ENCODE measurements around the gene AHNAK2.
A peak's percentile ranks its signal among the peaks of the same experiment; 100 is the strongest.

DNA sequence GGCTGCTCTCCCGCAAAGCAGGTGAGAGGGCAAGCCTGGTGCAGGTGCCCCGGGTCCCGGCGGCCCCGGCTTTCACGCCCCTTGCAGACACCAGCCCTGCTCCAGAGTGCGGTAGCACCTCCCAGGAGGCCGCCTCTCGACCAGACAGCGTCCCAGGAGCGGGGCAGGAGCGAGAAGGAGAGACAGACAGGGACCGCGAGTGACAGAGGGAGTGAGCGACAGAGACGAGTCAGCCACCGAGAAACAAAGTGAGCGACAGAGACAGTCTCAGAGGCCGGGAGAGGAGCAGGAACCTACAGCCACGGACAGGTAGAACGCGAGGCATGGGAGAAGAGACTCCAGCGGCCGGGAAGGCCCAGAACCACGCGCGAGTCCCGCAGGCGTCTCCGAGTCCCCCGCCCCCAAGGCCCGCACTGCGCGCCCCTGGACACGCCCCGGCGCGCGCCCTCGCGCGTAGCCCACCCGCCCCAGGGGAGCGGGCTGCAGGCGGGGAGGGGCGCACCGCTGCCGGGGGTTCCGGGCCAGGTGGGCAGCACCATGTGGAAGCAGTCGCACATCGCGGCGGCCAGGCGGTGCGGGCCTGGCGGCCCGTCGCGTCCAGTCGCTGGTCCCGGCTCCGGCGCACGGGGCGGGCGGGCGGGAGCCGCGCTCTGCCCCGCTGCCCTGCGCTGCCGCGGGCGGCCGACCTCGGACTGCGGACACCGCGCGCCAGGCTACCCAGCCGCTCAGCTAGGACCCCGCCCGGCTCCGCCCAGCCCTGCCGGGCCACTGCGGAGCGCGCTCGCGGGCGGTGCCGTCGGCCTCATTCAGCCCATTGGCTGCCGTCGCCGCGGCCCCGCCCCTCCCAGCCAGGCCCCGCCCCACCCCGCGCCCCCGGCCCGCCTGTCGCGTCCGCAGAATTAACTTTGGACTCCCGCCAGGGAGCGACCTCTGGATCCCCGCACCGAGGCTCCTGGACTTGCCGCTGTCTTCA is at the start of gene AHNAK2:
- TF ChIP-seq, protein P1, sequence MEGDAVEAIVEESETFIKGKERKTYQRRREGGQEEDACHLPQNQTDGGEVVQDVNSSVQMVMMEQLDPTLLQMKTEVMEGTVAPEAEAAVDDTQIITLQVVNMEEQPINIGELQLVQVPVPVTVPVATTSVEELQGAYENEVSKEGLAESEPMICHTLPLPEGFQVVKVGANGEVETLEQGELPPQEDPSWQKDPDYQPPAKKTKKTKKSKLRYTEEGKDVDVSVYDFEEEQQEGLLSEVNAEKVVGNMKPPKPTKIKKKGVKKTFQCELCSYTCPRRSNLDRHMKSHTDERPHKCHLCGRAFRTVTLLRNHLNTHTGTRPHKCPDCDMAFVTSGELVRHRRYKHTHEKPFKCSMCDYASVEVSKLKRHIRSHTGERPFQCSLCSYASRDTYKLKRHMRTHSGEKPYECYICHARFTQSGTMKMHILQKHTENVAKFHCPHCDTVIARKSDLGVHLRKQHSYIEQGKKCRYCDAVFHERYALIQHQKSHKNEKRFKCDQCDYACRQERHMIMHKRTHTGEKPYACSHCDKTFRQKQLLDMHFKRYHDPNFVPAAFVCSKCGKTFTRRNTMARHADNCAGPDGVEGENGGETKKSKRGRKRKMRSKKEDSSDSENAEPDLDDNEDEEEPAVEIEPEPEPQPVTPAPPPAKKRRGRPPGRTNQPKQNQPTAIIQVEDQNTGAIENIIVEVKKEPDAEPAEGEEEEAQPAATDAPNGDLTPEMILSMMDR (IDR thresholded peaks at IDR 0.05), result no peak
- TF ChIP-seq POLR2A (IDR thresholded peaks at IDR 0.05), result peak; percentile 36 to 40
